Panc1 (cell line): ENCODE data around the gene PLEKHG2. TPM values are rescaled to one million over a fixed set of nuclear protein-coding genes. Genes with fewer than 3 reads are reported as not detected.

Source experiments
- ATAC-seq: fragments of 200-7000 bp; cut with Tn5 transposase; 2 replicates; pipeline ENCODE4 v1.9.1; 2020; ENCODE audit warnings: mild to moderate bottlenecking, moderate library complexity
- BruUV-seq: library from RNA; stranded (reverse); fragments of 400-500 nt; replicated peaks from 2 replicates; lab custom pipeline; 2021; lab: Mats Ljungman, UMichigan
- CTCF ChIA-PET: fragments of 300-600 bp; sonication (Branson Sonifier 250); formaldehyde crosslinking; loops from one replicate; lab custom pipeline; 2022; ENCODE audit warnings: antibody characterized with exemption; lab: Charles Lee
- POLR2A ChIA-PET: fragments of 300-600 bp; sonication (Branson Sonifier 250); formaldehyde crosslinking; loops from one replicate; lab custom pipeline; 2022; ENCODE audit warnings: antibody characterized with exemption; lab: Charles Lee
- DNase-seq: peaks from one replicate; pipeline ENCODE4 v3.0.0-alpha.2; 2010; ENCODE audit warnings: low read depth, low spot score
- H3K27ac ChIP-seq: 2 replicates; pipeline ENCODE4 v1.5.1; 2011; ENCODE audit warnings: mild to moderate bottlenecking, low read length, inconsistent platforms
- H3K27me3 ChIP-seq: fragments of 200-500 bp; sonication (Bioruptor generic); 2 replicates; pipeline ENCODE4 v1.6.0; 2014; ENCODE audit warnings: low read length, inconsistent platforms; ENCODE audit not compliant: control insufficient read depth, insufficient read depth
- H3K36me3 ChIP-seq: fragments of 200-500 bp; sonication (Bioruptor generic); 2 replicates; pipeline ENCODE4 v1.5.1; 2014; ENCODE audit warnings: inconsistent platforms, mild to moderate bottlenecking, low read length, moderate library complexity; ENCODE audit not compliant: control insufficient read depth, insufficient read depth
- H3K4me1 ChIP-seq: 2 replicates; pipeline ENCODE4 v1.5.1; 2011; ENCODE audit warnings: inconsistent platforms, mild to moderate bottlenecking, low read length, moderate library complexity; ENCODE audit not compliant: control insufficient read depth, insufficient read depth
- H3K4me3 ChIP-seq, 2 experiments: 2 replicates each; pipeline ENCODE4 v1.5.1; 2011 to 2012; ENCODE audit warnings: low read depth in 2 of 2, low read length in 2 of 2, mild to moderate bottlenecking in 2 of 2, inconsistent platforms in 1 of 2, moderate library complexity in 1 of 2
- H3K9me3 ChIP-seq: fragments of 200-500 bp; sonication (Bioruptor generic); 2 replicates; pipeline ENCODE4 v1.5.1; 2014; ENCODE audit warnings: low read depth, mild to moderate bottlenecking, inconsistent platforms, low read length, moderate library complexity; ENCODE audit not compliant: control insufficient read depth, insufficient read depth
- CTCF ChIP-seq: fragments of 450-650 bp; IDR thresholded peaks from 2 replicates; pipeline ENCODE4 v1.5.1; 2017; ENCODE audit warnings: mild to moderate bottlenecking
- POLR2AphosphoS5 ChIP-seq: IDR thresholded peaks from 2 replicates; pipeline ENCODE4 v1.6.1; 2012; ENCODE audit warnings: mild to moderate bottlenecking, low read depth, low read length, moderate library complexity
- REST ChIP-seq, 2 experiments: IDR thresholded peaks; 2 replicates each; pipeline ENCODE4 v1.6.1; 2011 to 2012; ENCODE audit warnings: low read depth in 2 of 2, control low read depth in 1 of 2, low read length in 1 of 2, mild to moderate bottlenecking in 1 of 2, moderate library complexity in 1 of 2; ENCODE audit not compliant: insufficient read depth in 1 of 2
- SIN3A ChIP-seq: IDR thresholded peaks from 2 replicates; pipeline ENCODE4 v1.6.1; 2012; ENCODE audit warnings: low read depth, mild to moderate bottlenecking, low read length, moderate library complexity, borderline replicate concordance; ENCODE audit not compliant: insufficient read depth
- TCF7L2 ChIP-seq: IDR thresholded peaks from 2 replicates; pipeline ENCODE4 v1.6.1; 2011; ENCODE audit warnings: mild to moderate bottlenecking, low read depth, low read length, inconsistent platforms
- in situ Hi-C: cut with HindIII; loops from 2 replicates; pipeline ENCODE4 v1.10.0; 2016; ENCODE audit warnings: low sequenced_read_pairs, low pct_unique_long_range_greater_than_20kb
- intact Hi-C: fragments of 100-400 bp; cut with micrococcal nuclease; formaldehyde crosslinking; loops from one replicate; pipeline ENCODE4 v1.10.0; 2022; ENCODE audit not compliant: unreplicated experiment
- total RNA-seq: library from RNA; stranded (reverse); gene quantifications from one replicate; pipeline ENCODE4 v1.2.1, GENCODE V29; 2021; ENCODE audit not compliant: unreplicated experiment

Gene PLEKHG2
- total RNA-seq, 1 experiment from 2014 or later: 1,988 TPM

GRCh38 chr19:39362682-39363657 lies 49.5 kb upstream of the PLEKHG2 start:
- DNase-seq: no peak
- Histone ChIP-seq H3K27ac (no peak overlapping the region), H3K4me3 (no peak overlapping the region), H3K36me3 (peaks cover 67% of the 10 kb centered on the region), H3K4me1 (peaks cover 5% of the 10 kb centered on the region; the same call in 1 of the 2 replicates), H3K27me3 (no peaks in the 10 kb centered on the region), H3K9me3 (no peaks in the 10 kb centered on the region)
- intact Hi-C loops: no loop called here
- TF ChIP-seq REST (IDR thresholded peaks at IDR 0.05; ENCODE audit: insufficient read depth in 1 of 2, low read depth in 2 of 2, low read length in 1 of 2) (no peak), CTCF (no peak), TCF7L2 (no peak), SIN3A (no peak), POLR2AphosphoS5 (no peak)
- peak; percentile 7 for ATAC-seq
- POLR2A ChIA-PET: interaction anchor here (0.5 to 3.4 kb wide), 17 partner anchors 7 to 514 kb away, joined by 3 to 20 read pairs (median 5); partner anchors contain the start of genes IFNL1, MED29, PAF1 and RPS16
- BruUV-seq: no TSS peak
- in situ Hi-C loops: no loop called here
- CTCF ChIA-PET: interaction anchor here (0.5 to 2.5 kb wide), 13 partner anchors 10 to 635 kb away, joined by 3 to 20 read pairs (median 5); partner anchors contain the start of genes PLEKHG2 and SAMD4B

- Histone ChIP-seq H3K4me1 (peaks cover 5% of the 10 kb centered on the region; the same call in 1 of the 2 replicates), H3K4me3 (no peak overlapping the region), H3K36me3 (peaks cover 67% of the 10 kb centered on the region), H3K9me3 (no peaks in the 10 kb centered on the region), H3K27me3 (no peaks in the 10 kb centered on the region), H3K27ac (no peak overlapping the region)
- ATAC-seq (peak; percentile 1; the same call in 1 of the 2 replicates), DNase-seq (no peak)
- TF ChIP-seq TCF7L2 (no peak), REST (IDR thresholded peaks at IDR 0.05; ENCODE audit: insufficient read depth in 1 of 2, low read depth in 2 of 2, low read length in 1 of 2) (no peak), SIN3A (no peak), CTCF (no peak), POLR2AphosphoS5 (no peak)
- intact Hi-C loops (no loop called here), in situ Hi-C loops (no loop called here)
- POLR2A ChIA-PET: interaction anchor here (0.5 to 2.3 kb wide), 4 partner anchors 14 to 40 kb away, joined by 3 to 17 read pairs (median 6); partner anchors contain the start of gene MED29
- no TSS peak for BruUV-seq
- CTCF ChIA-PET: interaction anchor here (0.5 to 2.5 kb wide), 3 partner anchors 34 to 367 kb away, joined by 3 to 20 read pairs (median 3); no protein-coding TSS in a partner anchor
Observed at GRCh38 chr19:39363901-39364457, 48.5 kb upstream of the PLEKHG2 start.
